WTC11 (cell line): ENCODE data around the gene ITLN1. TPM values are rescaled to one million over a fixed set of nuclear protein-coding genes. Genes with fewer than 3 reads are reported as not detected.
A peak's percentile ranks its signal among the peaks of the same experiment; 100 is the strongest.

Experiments used
- ATAC-seq: fragments of 200-7000 bp; cut with Tn5 transposase; 2 replicates; pipeline ENCODE4 v1.10.0; 2021; ENCODE audit warnings: mild to moderate bottlenecking, moderate library complexity
- CTCF ChIA-PET: fragments of 300-600 bp; sonication (Branson Sonifier 250); formaldehyde crosslinking; loops from one replicate; lab custom pipeline; 2021; ENCODE audit warnings: antibody characterized with exemption; lab: Charles Lee
- POLR2A ChIA-PET: fragments of 350-600 bp; sonication (Branson Sonifier 250); formaldehyde crosslinking; loops from one replicate; lab custom pipeline; 2021; ENCODE audit warnings: antibody characterized with exemption; lab: Charles Lee
- DNase-seq: peaks from one replicate; pipeline ENCODE4 v3.0.0; 2021; ENCODE audit warnings: low spot score
- H3K27ac Mint-ChIP-seq: 2 replicates; pipeline ENCODE4 v1.8.0; 2021; ENCODE audit warnings: mixed read lengths
- H3K27me3 Mint-ChIP-seq: 2 replicates; pipeline ENCODE4 v1.8.0; 2021; ENCODE audit warnings: low read depth, mild to moderate bottlenecking, moderate library complexity, mixed read lengths
- H3K36me3 Mint-ChIP-seq: 2 replicates; pipeline ENCODE4 v1.8.0; 2021; ENCODE audit warnings: mixed read lengths
- H3K4me1 Mint-ChIP-seq: 2 replicates; pipeline ENCODE4 v1.8.0; 2022; ENCODE audit warnings: mixed read lengths
- H3K4me3 Mint-ChIP-seq: 2 replicates; pipeline ENCODE4 v1.8.0; 2021; ENCODE audit warnings: mild to moderate bottlenecking, moderate library complexity, mixed read lengths
- H3K9me3 Mint-ChIP-seq: 2 replicates; pipeline ENCODE4 v1.8.0; 2021; ENCODE audit warnings: mixed read lengths
- ATF1 ChIP-seq: sonication (generic); formaldehyde crosslinking; IDR thresholded peaks from 2 replicates; pipeline ENCODE4 v1.8.1; 2023; ENCODE audit warnings: mild to moderate bottlenecking, moderate library complexity, missing genetic modification reagents
- ERG ChIP-seq: fragments of 250-450 bp; sonication (Bioruptor Pico); IDR thresholded peaks from 2 replicates; pipeline ENCODE4 v1.8.0; 2021; ENCODE audit warnings: mild to moderate bottlenecking
- FOXP1 ChIP-seq: sonication (generic); formaldehyde crosslinking; IDR thresholded peaks from 2 replicates; pipeline ENCODE4 v1.8.0; 2022; ENCODE audit warnings: missing genetic modification reagents, mild to moderate bottlenecking, moderate library complexity, borderline replicate concordance
- HMGXB4 ChIP-seq: sonication (generic); formaldehyde crosslinking; IDR thresholded peaks from 2 replicates; pipeline ENCODE4 v1.8.1; 2023; ENCODE audit warnings: mild to moderate bottlenecking, moderate library complexity, missing genetic modification reagents
- JUN ChIP-seq: sonication (generic); formaldehyde crosslinking; IDR thresholded peaks from 2 replicates; pipeline ENCODE4 v1.8.0; 2023; ENCODE audit warnings: mild to moderate bottlenecking, missing genetic modification reagents
- NFYB ChIP-seq: sonication (generic); formaldehyde crosslinking; conservative IDR thresholded peaks from 2 replicates; pipeline ENCODE4 v1.8.0; 2022; ENCODE audit warnings: low read depth, missing genetic modification reagents
- NR3C1 ChIP-seq: sonication (generic); formaldehyde crosslinking; conservative IDR thresholded peaks from 2 replicates; pipeline ENCODE4 v1.8.1; 2023; ENCODE audit warnings: low read depth, mild to moderate bottlenecking, missing genetic modification reagents
- OVOL2 ChIP-seq: fragments of 250-450 bp; sonication (Bioruptor Pico); IDR thresholded peaks from 2 replicates; pipeline ENCODE4 v1.9.0; 2021; ENCODE audit warnings: mild to moderate bottlenecking, borderline replicate concordance
- SMAD3 ChIP-seq: sonication (generic); formaldehyde crosslinking; IDR thresholded peaks from 2 replicates; pipeline ENCODE4 v1.8.0; 2022; ENCODE audit warnings: missing genetic modification reagents, mild to moderate bottlenecking, borderline replicate concordance
- SP1 ChIP-seq: sonication (generic); formaldehyde crosslinking; conservative IDR thresholded peaks from 2 replicates; pipeline ENCODE4 v1.8.1; 2022; ENCODE audit warnings: missing genetic modification reagents
- ZNF281 ChIP-seq: sonication (generic); formaldehyde crosslinking; IDR thresholded peaks from 2 replicates; pipeline ENCODE4 v1.8.0; 2023; ENCODE audit warnings: mild to moderate bottlenecking, missing genetic modification reagents
- ZNF423 ChIP-seq: fragments of 250-450 bp; sonication (Bioruptor Pico); IDR thresholded peaks from 2 replicates; pipeline ENCODE4 v2.1.2; 2022; ENCODE audit warnings: mild to moderate bottlenecking, moderate library complexity
- total RNA-seq: library from RNA; stranded (reverse); gene quantifications from 3 replicates; pipeline ENCODE4 v1.2.3, GENCODE V29; 2021
- TF ChIP-seq, protein P1 (sequence below): sonication (generic); formaldehyde crosslinking; IDR thresholded peaks from 2 replicates; pipeline ENCODE4 v1.8.0; 2023; ENCODE audit warnings: missing genetic modification reagents, mild to moderate bottlenecking, borderline replicate concordance
- TF ChIP-seq, protein P2 (sequence below): sonication (generic); formaldehyde crosslinking; conservative IDR thresholded peaks from 2 replicates; pipeline ENCODE4 v1.8.1; 2023; ENCODE audit warnings: mild to moderate bottlenecking, low read depth, missing genetic modification reagents, moderate library complexity

Gene ITLN1
- total RNA-seq, 1 experiment from 2014 or later, result not detected

DNA sequence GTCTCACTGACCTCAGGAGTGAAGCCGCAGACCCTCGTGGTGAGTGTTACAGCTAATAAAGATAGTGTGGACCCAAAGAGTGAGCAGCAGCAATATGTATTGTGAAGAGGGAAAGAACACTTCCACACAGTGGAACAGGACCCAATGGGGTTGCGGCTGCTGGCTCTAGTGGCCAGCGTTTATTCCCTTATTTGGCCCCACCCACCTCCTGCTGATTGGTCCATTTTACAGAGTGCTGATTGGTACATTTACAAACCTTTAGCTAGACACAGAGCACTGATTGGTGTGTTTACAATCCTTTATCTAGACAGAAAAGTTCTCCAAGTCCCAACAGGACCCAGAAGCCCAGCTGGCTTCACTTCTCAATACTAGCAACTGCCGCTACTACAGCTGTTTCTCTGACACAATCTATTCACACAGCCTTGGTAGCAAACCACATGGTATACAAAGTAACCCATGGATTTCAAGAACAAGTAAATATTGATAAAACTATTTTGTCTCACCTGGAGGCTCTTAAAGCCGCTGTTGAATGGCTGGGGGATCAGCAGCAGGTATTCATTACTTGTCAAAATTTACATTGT, 25.3 kb upstream of the ITLN1 start:
- ATAC-seq (no peak), DNase-seq (no peak)
- Mint-ChIP-seq H3K36me3 (no peaks in the 10 kb centered on the region), H3K4me1 (peaks cover 27% of the 10 kb centered on the region), H3K27me3 (no peaks in the 10 kb centered on the region; the same call in 1 of the 2 replicates), H3K27ac (no peak overlapping the region), H3K4me3 (no peak overlapping the region), H3K9me3 (peaks cover 5% of the 10 kb centered on the region; the same call in 1 of the 2 replicates)
- ChIA-PET POLR2A (no interaction called here), CTCF (interaction anchor here (0.7 to 1.5 kb wide), 2 partner anchors 44 to 102 kb away, joined by 3 to 4 read pairs; no protein-coding TSS in a partner anchor)
- TF ChIP-seq SMAD3 (no peak), JUN (CRISPR knock-in tag) (no peak), NFYB (0 out of 2 replicates have a peak, but pooled peaks have one; percentile 31), HMGXB4 (CRISPR knock-in tag) (no peak), ATF1 (CRISPR knock-in tag) (no peak)
- TF ChIP-seq, protein P1, sequence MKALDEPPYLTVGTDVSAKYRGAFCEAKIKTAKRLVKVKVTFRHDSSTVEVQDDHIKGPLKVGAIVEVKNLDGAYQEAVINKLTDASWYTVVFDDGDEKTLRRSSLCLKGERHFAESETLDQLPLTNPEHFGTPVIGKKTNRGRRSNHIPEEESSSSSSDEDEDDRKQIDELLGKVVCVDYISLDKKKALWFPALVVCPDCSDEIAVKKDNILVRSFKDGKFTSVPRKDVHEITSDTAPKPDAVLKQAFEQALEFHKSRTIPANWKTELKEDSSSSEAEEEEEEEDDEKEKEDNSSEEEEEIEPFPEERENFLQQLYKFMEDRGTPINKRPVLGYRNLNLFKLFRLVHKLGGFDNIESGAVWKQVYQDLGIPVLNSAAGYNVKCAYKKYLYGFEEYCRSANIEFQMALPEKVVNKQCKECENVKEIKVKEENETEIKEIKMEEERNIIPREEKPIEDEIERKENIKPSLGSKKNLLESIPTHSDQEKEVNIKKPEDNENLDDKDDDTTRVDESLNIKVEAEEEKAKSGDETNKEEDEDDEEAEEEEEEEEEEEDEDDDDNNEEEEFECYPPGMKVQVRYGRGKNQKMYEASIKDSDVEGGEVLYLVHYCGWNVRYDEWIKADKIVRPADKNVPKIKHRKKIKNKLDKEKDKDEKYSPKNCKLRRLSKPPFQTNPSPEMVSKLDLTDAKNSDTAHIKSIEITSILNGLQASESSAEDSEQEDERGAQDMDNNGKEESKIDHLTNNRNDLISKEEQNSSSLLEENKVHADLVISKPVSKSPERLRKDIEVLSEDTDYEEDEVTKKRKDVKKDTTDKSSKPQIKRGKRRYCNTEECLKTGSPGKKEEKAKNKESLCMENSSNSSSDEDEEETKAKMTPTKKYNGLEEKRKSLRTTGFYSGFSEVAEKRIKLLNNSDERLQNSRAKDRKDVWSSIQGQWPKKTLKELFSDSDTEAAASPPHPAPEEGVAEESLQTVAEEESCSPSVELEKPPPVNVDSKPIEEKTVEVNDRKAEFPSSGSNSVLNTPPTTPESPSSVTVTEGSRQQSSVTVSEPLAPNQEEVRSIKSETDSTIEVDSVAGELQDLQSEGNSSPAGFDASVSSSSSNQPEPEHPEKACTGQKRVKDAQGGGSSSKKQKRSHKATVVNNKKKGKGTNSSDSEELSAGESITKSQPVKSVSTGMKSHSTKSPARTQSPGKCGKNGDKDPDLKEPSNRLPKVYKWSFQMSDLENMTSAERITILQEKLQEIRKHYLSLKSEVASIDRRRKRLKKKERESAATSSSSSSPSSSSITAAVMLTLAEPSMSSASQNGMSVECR (CRISPR knock-in tag), result no peak

DNA sequence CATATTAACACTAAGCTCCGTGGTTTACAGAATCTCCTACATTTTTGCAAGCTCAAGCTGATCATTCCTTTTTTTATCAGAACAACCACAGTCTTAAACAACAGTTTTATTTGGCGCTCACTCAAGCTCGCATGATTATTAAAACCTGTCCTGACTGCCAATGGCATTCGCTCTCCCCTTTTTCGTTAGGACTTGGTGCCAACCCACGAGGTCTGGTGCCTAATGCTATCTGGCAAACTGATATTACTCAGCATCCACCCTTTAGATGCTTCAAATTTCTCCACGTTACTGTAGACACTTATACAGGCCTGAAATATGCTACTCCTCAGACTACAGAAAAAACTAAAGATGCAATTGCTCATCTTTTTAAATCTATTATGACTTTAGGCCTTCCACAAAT, 23.0 kb upstream of the ITLN1 start:
- no peak overlapping the region for H3K27ac Mint-ChIP-seq
- peaks cover 5% of the 10 kb centered on the region; the same call in 1 of the 2 replicates for H3K9me3 Mint-ChIP-seq
- ChIA-PET POLR2A (no interaction called here), CTCF (no interaction called here)
- H3K4me3 Mint-ChIP-seq, result no peak overlapping the region
- DNase-seq, result no peak
- peaks cover 16% of the 10 kb centered on the region for H3K4me1 Mint-ChIP-seq
- TF ChIP-seq ZNF423 (no peak), ERG (CRISPR knock-in tag) (no peak), FOXP1 (CRISPR knock-in tag) (no peak), SP1 (CRISPR knock-in tag) (no peak), HMGXB4 (CRISPR knock-in tag) (no peak), OVOL2 (no peak), NR3C1 (CRISPR knock-in tag) (no peak), JUN (CRISPR knock-in tag) (no peak), ZNF281 (CRISPR knock-in tag) (no peak)
- TF ChIP-seq, protein P2, sequence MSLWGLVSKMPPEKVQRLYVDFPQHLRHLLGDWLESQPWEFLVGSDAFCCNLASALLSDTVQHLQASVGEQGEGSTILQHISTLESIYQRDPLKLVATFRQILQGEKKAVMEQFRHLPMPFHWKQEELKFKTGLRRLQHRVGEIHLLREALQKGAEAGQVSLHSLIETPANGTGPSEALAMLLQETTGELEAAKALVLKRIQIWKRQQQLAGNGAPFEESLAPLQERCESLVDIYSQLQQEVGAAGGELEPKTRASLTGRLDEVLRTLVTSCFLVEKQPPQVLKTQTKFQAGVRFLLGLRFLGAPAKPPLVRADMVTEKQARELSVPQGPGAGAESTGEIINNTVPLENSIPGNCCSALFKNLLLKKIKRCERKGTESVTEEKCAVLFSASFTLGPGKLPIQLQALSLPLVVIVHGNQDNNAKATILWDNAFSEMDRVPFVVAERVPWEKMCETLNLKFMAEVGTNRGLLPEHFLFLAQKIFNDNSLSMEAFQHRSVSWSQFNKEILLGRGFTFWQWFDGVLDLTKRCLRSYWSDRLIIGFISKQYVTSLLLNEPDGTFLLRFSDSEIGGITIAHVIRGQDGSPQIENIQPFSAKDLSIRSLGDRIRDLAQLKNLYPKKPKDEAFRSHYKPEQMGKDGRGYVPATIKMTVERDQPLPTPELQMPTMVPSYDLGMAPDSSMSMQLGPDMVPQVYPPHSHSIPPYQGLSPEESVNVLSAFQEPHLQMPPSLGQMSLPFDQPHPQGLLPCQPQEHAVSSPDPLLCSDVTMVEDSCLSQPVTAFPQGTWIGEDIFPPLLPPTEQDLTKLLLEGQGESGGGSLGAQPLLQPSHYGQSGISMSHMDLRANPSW (CRISPR knock-in tag), result no peak
- TF ChIP-seq, all 79 proteins: peak for 0
- ATAC-seq, result no peak
- Mint-ChIP-seq H3K36me3 (no peaks in the 10 kb centered on the region), H3K27me3 (no peaks in the 10 kb centered on the region; the same call in 1 of the 2 replicates)
